BJ (cell line): ENCODE measurements around the gene MAGI1. TPM values are rescaled to one million over a fixed set of nuclear protein-coding genes. Genes with fewer than 3 reads are reported as not detected.

Experiments
- CTCF ChIA-PET: fragments of 350-600 bp; formaldehyde crosslinking; extraction: SDS; loops from one replicate; lab custom pipeline; 2021; ENCODE audit warnings: antibody characterized with exemption, inconsistent platforms; lab: Yijun Ruan, JAX
- POLR2A ChIA-PET: fragments of 300-600 bp; sonication (Branson Sonifier 250); formaldehyde crosslinking; extraction: SDS; loops from one replicate; lab custom pipeline; 2021; ENCODE audit warnings: antibody characterized with exemption; lab: Charles Lee
- DNase-seq: peaks from one replicate; pipeline ENCODE4 v3.0.0-alpha.2; 2011; ENCODE audit warnings: low read depth
- H3K27me3 ChIP-seq: 2 replicates; pipeline ENCODE4 v1.6.0; 2011; ENCODE audit warnings: low read length; ENCODE audit not compliant: control insufficient read depth, insufficient read depth
- H3K36me3 ChIP-seq: 2 replicates; pipeline ENCODE4 v1.5.1; 2011; ENCODE audit warnings: low read length; ENCODE audit not compliant: control insufficient read depth, insufficient read depth
- H3K4me3 ChIP-seq: 2 replicates; pipeline ENCODE4 v1.5.1; 2011; ENCODE audit warnings: low read depth, mild to moderate bottlenecking, control low read depth, low read length
- polyA plus RNA-seq: library from polyadenylated mRNA; depleted of rRNA; stranded (reverse); fragments of >200 nt; gene quantifications from 2 replicates; pipeline ENCODE4 v1.2.3, GENCODE V29; 2011
- TF ChIP-seq, protein P1 (sequence below): IDR thresholded peaks from 2 replicates; pipeline ENCODE4 v1.5.1; 2011; ENCODE audit warnings: low read depth, mild to moderate bottlenecking, control low read depth, inconsistent platforms, low read length, moderate library complexity; ENCODE audit not compliant: insufficient read depth

Gene MAGI1
- polyA plus RNA-seq, 1 experiment: 14.4 TPM

DNA sequence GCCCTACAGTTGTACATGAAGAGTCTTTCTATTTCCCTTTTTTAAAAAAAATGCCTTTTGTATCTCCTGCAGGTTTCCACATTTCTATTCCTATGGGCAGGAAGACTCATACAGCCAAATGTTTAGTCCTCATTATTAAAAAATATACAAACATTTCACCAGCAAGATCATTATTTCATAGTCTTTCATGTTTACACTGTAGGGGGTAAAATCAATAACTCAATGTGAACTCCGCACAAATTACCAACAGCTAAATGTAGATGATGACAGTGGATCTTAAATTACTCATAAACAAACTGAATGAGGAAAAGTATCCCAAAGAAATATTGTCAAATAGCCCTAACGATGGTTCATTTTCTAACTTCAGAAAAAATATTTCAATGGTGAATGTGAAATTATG lies 99.5 kb downstream of the MAGI1 start:
- no peak for DNase-seq
- H3K4me3 ChIP-seq: no peak overlapping the region
- H3K36me3 ChIP-seq: no peaks in the 10 kb centered on the region
- CTCF ChIA-PET: no interaction called here
- POLR2A ChIA-PET: no interaction called here
- H3K27me3 ChIP-seq: no peaks in the 10 kb centered on the region
- TF ChIP-seq, protein P1, sequence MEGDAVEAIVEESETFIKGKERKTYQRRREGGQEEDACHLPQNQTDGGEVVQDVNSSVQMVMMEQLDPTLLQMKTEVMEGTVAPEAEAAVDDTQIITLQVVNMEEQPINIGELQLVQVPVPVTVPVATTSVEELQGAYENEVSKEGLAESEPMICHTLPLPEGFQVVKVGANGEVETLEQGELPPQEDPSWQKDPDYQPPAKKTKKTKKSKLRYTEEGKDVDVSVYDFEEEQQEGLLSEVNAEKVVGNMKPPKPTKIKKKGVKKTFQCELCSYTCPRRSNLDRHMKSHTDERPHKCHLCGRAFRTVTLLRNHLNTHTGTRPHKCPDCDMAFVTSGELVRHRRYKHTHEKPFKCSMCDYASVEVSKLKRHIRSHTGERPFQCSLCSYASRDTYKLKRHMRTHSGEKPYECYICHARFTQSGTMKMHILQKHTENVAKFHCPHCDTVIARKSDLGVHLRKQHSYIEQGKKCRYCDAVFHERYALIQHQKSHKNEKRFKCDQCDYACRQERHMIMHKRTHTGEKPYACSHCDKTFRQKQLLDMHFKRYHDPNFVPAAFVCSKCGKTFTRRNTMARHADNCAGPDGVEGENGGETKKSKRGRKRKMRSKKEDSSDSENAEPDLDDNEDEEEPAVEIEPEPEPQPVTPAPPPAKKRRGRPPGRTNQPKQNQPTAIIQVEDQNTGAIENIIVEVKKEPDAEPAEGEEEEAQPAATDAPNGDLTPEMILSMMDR: no peak

DNA sequence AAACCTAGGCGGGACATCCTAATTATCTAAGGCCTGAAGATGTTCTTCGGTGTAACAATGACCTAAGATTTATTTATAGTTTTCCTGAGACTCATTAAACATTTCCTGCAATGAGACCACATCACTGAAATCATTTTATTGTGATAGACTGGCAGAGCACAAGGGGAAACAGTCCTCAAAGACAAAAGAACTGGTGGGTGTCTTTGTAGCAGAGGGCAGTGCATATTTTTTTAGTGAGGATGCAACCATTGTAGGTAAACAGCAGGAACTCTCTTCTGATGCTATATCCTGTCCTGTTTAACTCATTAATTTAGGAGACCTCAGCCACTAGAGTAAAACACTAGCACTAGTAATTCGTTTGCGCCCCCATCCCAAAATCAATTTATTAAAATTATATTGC lies 100.0 kb downstream of the MAGI1 start:
- ChIA-PET POLR2A (no interaction called here), CTCF (interaction anchor here (0.8 kb wide), 1 partner anchor 36 kb away, joined by 4 read pairs; no protein-coding TSS in a partner anchor)
- H3K36me3 ChIP-seq: no peaks in the 10 kb centered on the region
- no peak overlapping the region for H3K4me3 ChIP-seq
- no peak for DNase-seq
- H3K27me3 ChIP-seq: no peaks in the 10 kb centered on the region
- TF ChIP-seq, protein P1: no peak

DNA sequence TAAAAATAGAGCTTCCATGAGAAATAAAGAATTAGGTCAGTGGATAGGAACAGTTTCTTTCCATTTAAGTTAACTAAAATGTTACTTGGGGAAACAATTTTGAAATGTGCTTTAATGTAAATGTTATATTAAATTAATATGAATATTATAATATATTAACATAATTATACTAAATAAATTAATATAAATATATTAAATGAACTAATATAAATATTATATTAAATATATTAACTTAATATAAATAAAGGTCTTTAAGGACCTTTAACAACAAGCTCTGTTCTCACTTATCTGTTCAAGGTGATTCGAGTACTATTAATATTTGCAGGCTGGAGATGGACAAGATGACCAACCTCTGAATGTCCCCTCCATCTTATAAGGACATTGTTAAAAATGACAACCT lies 100.6 kb downstream of the MAGI1 start:
- TF ChIP-seq, protein P1: no peak
- POLR2A ChIA-PET: no interaction called here
- no peak for DNase-seq
- H3K27me3 ChIP-seq: no peaks in the 10 kb centered on the region
- CTCF ChIA-PET: interaction anchor here (0.8 kb wide), 1 partner anchor 36 kb away, joined by 4 read pairs; no protein-coding TSS in a partner anchor
- H3K36me3 ChIP-seq: no peaks in the 10 kb centered on the region
- no peak overlapping the region for H3K4me3 ChIP-seq

DNA sequence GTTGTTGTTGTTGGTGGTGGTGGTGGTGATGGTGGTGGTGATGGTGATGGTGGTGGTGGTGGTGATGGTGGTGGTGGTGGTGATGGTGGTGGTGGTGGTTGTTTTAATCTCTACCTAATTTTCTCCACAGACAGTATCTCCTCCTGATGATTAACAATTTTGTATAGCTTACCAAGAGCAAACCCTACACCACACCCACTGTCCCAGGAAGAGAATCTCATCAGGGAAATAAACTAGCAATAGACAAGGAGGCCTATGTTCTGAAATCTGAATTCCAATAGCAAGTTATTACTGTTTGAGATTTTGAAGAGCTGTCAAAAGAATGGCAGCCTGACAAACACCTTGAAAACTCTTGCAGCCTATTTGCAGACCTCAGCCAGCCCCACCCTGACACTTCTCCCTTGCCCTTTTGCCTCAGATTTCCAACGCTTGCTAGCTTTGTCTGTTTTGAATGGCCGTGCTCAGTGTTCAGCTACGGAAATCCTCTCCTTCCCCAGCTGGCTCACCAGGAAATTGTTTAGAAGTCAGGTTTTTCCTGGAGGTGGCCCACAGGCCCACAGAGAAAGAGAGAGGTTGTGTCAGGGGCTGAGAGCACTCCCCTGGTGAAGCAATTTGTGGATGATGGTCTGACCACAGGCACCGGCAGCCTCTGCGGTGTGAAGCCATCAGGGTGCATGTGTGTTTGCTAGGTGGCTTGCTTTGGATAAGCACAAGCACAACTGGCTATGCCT lies 101.6 kb downstream of the MAGI1 start:
- ChIA-PET POLR2A (interaction anchor here (0.7 kb wide), 1 partner anchor 142 kb away, joined by 7 read pairs; no protein-coding TSS in a partner anchor), CTCF (interaction anchor here (1.0 kb wide), 1 partner anchor 32 kb away, joined by 3 read pairs; no protein-coding TSS in a partner anchor)
- no peaks in the 10 kb centered on the region for H3K36me3 ChIP-seq
- no peak overlapping the region for H3K4me3 ChIP-seq
- DNase-seq: no peak
- TF ChIP-seq, protein P1: no peak
- H3K27me3 ChIP-seq: no peaks in the 10 kb centered on the region

DNA sequence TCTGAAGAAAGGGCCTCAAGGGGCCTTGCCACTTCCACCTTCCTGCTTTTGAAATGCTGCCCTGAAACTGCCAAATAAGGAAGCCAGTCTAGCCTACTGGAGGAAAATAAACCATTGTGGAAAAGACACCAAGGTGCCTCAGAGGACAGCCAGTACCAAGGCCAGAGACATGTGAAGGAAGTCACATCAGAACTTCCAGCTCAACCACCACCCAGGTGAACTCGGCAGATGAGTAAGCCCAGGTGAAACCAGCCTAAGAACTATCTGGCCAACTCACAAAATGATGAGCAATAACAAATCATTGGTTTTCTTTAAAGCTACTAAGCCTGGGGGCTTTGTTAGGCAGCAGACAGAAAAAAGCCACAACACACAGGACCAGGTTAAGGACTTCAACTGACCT lies 103.0 kb downstream of the MAGI1 start:
- Histone ChIP-seq H3K4me3 (no peak overlapping the region), H3K36me3 (no peaks in the 10 kb centered on the region), H3K27me3 (no peaks in the 10 kb centered on the region)
- ChIA-PET CTCF (interaction anchor here (1.1 to 1.2 kb wide), 2 partner anchors 12 to 17 kb away, joined by 3 to 5 read pairs; no protein-coding TSS in a partner anchor), POLR2A (no interaction called here)
- DNase-seq: no peak
- TF ChIP-seq, protein P1: no peak
